ENCODE data around the gene DPF3.

DPF3 gene

DNA sequence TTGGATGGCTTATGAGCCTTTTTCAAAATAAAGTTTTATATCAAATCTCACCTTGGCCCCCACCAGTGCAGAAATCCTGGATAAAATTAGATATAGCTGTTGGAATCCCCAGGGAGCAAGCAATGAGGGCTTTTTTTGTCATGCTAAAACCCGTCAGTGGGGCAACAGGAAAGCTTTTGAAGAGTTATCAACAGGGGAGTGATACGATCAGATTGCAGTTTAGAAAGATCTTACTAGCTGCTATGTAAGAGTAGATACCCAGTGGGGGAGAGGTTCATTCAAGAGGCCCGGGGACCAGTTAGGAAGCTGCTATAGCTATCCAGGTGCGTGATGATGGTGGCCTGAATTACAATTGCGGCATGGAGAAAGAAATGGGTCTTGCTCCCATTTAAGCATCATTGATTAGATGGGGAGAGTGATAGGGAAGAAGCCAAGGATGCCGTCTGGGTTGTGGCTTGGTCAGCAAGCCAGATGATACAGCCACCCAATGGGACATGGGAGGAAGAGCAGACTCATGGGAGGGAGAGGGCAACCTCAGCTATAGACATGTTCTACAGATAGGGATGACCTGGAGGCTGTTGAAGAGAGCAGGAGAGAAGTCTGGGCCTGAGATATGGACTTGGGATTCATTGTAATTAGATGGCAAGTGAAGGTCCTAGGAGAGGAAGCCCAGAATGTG is 272.4 kb downstream of the DPF3 start:
- no peak overlapping the region for H3K4me2 ChIP-seq (ENCODE audit: low read depth, low read length)
- no peaks in the 10 kb centered on the region for H3K27me3 ChIP-seq (replicated peaks; ENCODE audit: insufficient read depth, low read length)
- no peak overlapping the region for H2AFZ ChIP-seq (ENCODE audit: low read length)
- TF ChIP-seq, protein P1, sequence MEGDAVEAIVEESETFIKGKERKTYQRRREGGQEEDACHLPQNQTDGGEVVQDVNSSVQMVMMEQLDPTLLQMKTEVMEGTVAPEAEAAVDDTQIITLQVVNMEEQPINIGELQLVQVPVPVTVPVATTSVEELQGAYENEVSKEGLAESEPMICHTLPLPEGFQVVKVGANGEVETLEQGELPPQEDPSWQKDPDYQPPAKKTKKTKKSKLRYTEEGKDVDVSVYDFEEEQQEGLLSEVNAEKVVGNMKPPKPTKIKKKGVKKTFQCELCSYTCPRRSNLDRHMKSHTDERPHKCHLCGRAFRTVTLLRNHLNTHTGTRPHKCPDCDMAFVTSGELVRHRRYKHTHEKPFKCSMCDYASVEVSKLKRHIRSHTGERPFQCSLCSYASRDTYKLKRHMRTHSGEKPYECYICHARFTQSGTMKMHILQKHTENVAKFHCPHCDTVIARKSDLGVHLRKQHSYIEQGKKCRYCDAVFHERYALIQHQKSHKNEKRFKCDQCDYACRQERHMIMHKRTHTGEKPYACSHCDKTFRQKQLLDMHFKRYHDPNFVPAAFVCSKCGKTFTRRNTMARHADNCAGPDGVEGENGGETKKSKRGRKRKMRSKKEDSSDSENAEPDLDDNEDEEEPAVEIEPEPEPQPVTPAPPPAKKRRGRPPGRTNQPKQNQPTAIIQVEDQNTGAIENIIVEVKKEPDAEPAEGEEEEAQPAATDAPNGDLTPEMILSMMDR (IDR thresholded peaks at IDR 0.05; ENCODE audit: low read length): no peak
- TF ChIP-seq EZH2phosphoT487 (IDR thresholded peaks at IDR 0.05; ENCODE audit: low read length) (no peak), EZH2 (optimal IDR thresholded peaks at IDR 0.05; ENCODE audit: low read depth, low read length) (no peak)
- DNase-seq: no peak
- H3K9ac ChIP-seq (ENCODE audit: low read length): no peak overlapping the region
- no peaks in the 10 kb centered on the region for H3K9me3 ChIP-seq (replicated peaks; ENCODE audit: insufficient read depth, low read length)
- no peaks in the 10 kb centered on the region for H3K9me2 ChIP-seq (replicated peaks; ENCODE audit: insufficient read depth, low read length)
- H3K4me3 ChIP-seq (ENCODE audit: low read length): no peak overlapping the region
- no peaks in the 10 kb centered on the region for H3K4me1 ChIP-seq (ENCODE audit: low read length)
- no peaks in the 10 kb centered on the region for H3F3A ChIP-seq (ENCODE audit: insufficient read depth, low read length)
- H3K36me3 ChIP-seq (replicated peaks; ENCODE audit: insufficient read depth, low read length): no peaks in the 10 kb centered on the region
- H3K27ac ChIP-seq (ENCODE audit: low read length): no peak overlapping the region
- H4K20me1 ChIP-seq (ENCODE audit: insufficient read depth, low read length): no peaks in the 10 kb centered on the region
- no peaks in the 10 kb centered on the region for H3K79me2 ChIP-seq (ENCODE audit: low read length)

- Histone ChIP-seq H4K20me1 (ENCODE audit: insufficient read depth, low read length) (no peaks in the 10 kb centered on the region), H3K4me1 (ENCODE audit: low read length) (no peaks in the 10 kb centered on the region), H3K9ac (ENCODE audit: low read length) (no peak overlapping the region), H3K4me2 (ENCODE audit: low read depth, low read length) (no peak overlapping the region), H3K27me3 (replicated peaks; ENCODE audit: insufficient read depth, low read length) (no peaks in the 10 kb centered on the region), H2AFZ (ENCODE audit: low read length) (no peak overlapping the region), H3K4me3 (ENCODE audit: low read length) (no peak overlapping the region), H3K27ac (ENCODE audit: low read length) (no peak overlapping the region), H3F3A (ENCODE audit: insufficient read depth, low read length) (no peaks in the 10 kb centered on the region), H3K9me2 (replicated peaks; ENCODE audit: insufficient read depth, low read length) (no peaks in the 10 kb centered on the region), H3K79me2 (ENCODE audit: low read length) (no peaks in the 10 kb centered on the region), H3K36me3 (replicated peaks; ENCODE audit: insufficient read depth, low read length) (no peaks in the 10 kb centered on the region), H3K9me3 (replicated peaks; ENCODE audit: insufficient read depth, low read length) (no peaks in the 10 kb centered on the region)
- no peak for DNase-seq
- TF ChIP-seq, protein P1 (IDR thresholded peaks at IDR 0.05; ENCODE audit: low read length): no peak
- TF ChIP-seq EZH2 (optimal IDR thresholded peaks at IDR 0.05; ENCODE audit: low read depth, low read length) (no peak), EZH2phosphoT487 (IDR thresholded peaks at IDR 0.05; ENCODE audit: low read length) (no peak)
Observed at GRCh38 chr14:72619881-72620280, 274.0 kb downstream of the DPF3 start.

GRCh38 chr14:72619111-72619571 is 274.8 kb downstream of the DPF3 start:
- Histone ChIP-seq H3K4me1 (ENCODE audit: low read length) (no peaks in the 10 kb centered on the region), H2AFZ (ENCODE audit: low read length) (no peak overlapping the region)

More at GRCh38 chr14:72619111-72619571, 274.8 kb downstream of the DPF3 start:
- no peaks in the 10 kb centered on the region for H3K79me2 ChIP-seq (ENCODE audit: low read length)
- no peak overlapping the region for H3K27ac ChIP-seq (ENCODE audit: low read length)
- H3K9me3 ChIP-seq (replicated peaks; ENCODE audit: insufficient read depth, low read length): no peaks in the 10 kb centered on the region
- H3K4me2 ChIP-seq (ENCODE audit: low read depth, low read length): no peak overlapping the region
- H4K20me1 ChIP-seq (ENCODE audit: insufficient read depth, low read length): no peaks in the 10 kb centered on the region
- H3K9ac ChIP-seq (ENCODE audit: low read length): no peak overlapping the region
- H3K36me3 ChIP-seq (replicated peaks; ENCODE audit: insufficient read depth, low read length): no peaks in the 10 kb centered on the region
- no peaks in the 10 kb centered on the region for H3F3A ChIP-seq (ENCODE audit: insufficient read depth, low read length)
- no peaks in the 10 kb centered on the region for H3K9me2 ChIP-seq (replicated peaks; ENCODE audit: insufficient read depth, low read length)
- no peaks in the 10 kb centered on the region for H3K27me3 ChIP-seq (replicated peaks; ENCODE audit: insufficient read depth, low read length)
- H3K4me3 ChIP-seq (ENCODE audit: low read length): no peak overlapping the region
- no peak for DNase-seq
- TF ChIP-seq EZH2 (optimal IDR thresholded peaks at IDR 0.05; ENCODE audit: low read depth, low read length) (no peak), EZH2phosphoT487 (IDR thresholded peaks at IDR 0.05; ENCODE audit: low read length) (no peak)
- TF ChIP-seq, protein P1 (IDR thresholded peaks at IDR 0.05; ENCODE audit: low read length): no peak
